Spleen (tissue), 7 donors: Measurements from ENCODE around the gene MARCHF9.

ENCODE experiments used
- POLR2A ChIP-seq, 3 donors: fragments of 450-650 bp; IDR thresholded peaks; one replicate each; pipeline ENCODE4 v1.5.1; 2017; ENCODE audit warnings: antibody characterized with exemption in 3 of 3, mild to moderate bottlenecking in 1 of 3
- POLR2AphosphoS5 ChIP-seq, 3 donors: sonication (generic); formaldehyde crosslinking; IDR thresholded peaks; one replicate each; pipeline ENCODE4 v1.5.1; 2017; ENCODE audit warnings: antibody characterized with exemption in 3 of 3
- TF ChIP-seq, protein P1 (sequence below), 11 experiments: fragments of 200-600 bp in 7 of 11; fragments of 450-650 bp in 4 of 11; sonication (generic) in 4 of 11; IDR thresholded peaks in 8 of 11; conservative IDR thresholded peaks in 3 of 11; 1 replicate in 7 of 11; 2 replicates in 4 of 11; pipeline versions ENCODE4 v1.4.0 to v1.8.0; 2016 to 2021; ENCODE audit warnings: antibody characterized with exemption in 11 of 11, inconsistent platforms in 4 of 11, mild to moderate bottlenecking in 1 of 11
- donor health status: DM: no; HTN: no; CAD: no; lungs with moderate emphysema.
- donor health status: DM: no; HTN: no; CAD: no.
- donor health status: DM: no; HTN: no; CAD: no.

GRCh38 chr12:57715786-57716185 lies 39.1 kb upstream of the MARCHF9 start:
- TF ChIP-seq, protein P1, sequence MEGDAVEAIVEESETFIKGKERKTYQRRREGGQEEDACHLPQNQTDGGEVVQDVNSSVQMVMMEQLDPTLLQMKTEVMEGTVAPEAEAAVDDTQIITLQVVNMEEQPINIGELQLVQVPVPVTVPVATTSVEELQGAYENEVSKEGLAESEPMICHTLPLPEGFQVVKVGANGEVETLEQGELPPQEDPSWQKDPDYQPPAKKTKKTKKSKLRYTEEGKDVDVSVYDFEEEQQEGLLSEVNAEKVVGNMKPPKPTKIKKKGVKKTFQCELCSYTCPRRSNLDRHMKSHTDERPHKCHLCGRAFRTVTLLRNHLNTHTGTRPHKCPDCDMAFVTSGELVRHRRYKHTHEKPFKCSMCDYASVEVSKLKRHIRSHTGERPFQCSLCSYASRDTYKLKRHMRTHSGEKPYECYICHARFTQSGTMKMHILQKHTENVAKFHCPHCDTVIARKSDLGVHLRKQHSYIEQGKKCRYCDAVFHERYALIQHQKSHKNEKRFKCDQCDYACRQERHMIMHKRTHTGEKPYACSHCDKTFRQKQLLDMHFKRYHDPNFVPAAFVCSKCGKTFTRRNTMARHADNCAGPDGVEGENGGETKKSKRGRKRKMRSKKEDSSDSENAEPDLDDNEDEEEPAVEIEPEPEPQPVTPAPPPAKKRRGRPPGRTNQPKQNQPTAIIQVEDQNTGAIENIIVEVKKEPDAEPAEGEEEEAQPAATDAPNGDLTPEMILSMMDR (IDR thresholded peaks at IDR 0.05 in 8 of 11, conservative IDR thresholded peaks at IDR 0.05 in 3 of 11) = no peak
- no peak for TF ChIP-seq POLR2A (IDR thresholded peaks at IDR 0.05)
- no peak for TF ChIP-seq POLR2AphosphoS5 (IDR thresholded peaks at IDR 0.05)
